HG02938 (cell line): ENCODE data around the gene SPEF1.
"Not testable (repeated sequence)": the region's sequence is repeated elsewhere in the genome, so short reads cannot be mapped to it uniquely, and the experiment has no call there.

Source experiments
- ATAC-seq: cut with Tn5 transposase; IDR thresholded peaks from one replicate; pipeline ENCODE4 v1.9.1; 2021; ENCODE audit warnings: mild to moderate bottlenecking, moderate library complexity; ENCODE audit not compliant: unreplicated experiment

SPEF1 gene

GRCh38 chr20:3789201-3789600 lies 8.0 kb upstream of the SPEF1 start:
- not testable (repeated sequence) for ATAC-seq

- ATAC-seq: no peak
Measured at GRCh38 chr20:3788685-3789155, 7.5 kb upstream of the SPEF1 start.

- ATAC-seq: no peak
Measured at GRCh38 chr20:3787324-3788014, 6.2 kb upstream of the SPEF1 start.

GRCh38 chr20:3786665-3787323 lies 5.5 kb upstream of the SPEF1 start, which contains the start of gene CENPB:
Gene CENPB (minus strand): TSS chr20:3786740. CDS start chr20:3786483, 257 bp downstream.
- peak; percentile 66 for ATAC-seq

GRCh38 chr20:3786126-3786484 lies 4.9 kb upstream of the SPEF1 start:
- ATAC-seq: peak; percentile 32

GRCh38 chr20:3785240-3786125 lies 4.2 kb upstream of the SPEF1 start:
- ATAC-seq: no peak

DNA sequence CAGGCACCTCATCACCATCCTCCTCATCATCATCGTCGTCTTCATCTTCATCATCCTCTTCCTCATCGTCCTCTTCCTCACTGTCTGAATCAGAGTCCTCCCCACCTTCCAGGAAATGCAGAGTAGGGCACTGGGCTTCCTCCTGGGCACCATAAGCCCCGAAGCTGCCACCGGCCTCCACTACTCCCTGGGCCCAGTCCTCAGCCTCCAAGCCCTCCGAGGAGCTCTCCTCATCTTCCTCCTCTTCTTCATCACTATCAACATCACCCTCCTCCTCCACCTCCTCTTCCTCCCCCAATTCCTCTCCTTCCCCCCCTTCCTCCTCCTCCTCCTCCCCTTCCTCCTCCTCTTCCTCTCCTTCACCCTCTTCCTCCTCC lies 3.6 kb upstream of the SPEF1 start:
- ATAC-seq: no peak

DNA sequence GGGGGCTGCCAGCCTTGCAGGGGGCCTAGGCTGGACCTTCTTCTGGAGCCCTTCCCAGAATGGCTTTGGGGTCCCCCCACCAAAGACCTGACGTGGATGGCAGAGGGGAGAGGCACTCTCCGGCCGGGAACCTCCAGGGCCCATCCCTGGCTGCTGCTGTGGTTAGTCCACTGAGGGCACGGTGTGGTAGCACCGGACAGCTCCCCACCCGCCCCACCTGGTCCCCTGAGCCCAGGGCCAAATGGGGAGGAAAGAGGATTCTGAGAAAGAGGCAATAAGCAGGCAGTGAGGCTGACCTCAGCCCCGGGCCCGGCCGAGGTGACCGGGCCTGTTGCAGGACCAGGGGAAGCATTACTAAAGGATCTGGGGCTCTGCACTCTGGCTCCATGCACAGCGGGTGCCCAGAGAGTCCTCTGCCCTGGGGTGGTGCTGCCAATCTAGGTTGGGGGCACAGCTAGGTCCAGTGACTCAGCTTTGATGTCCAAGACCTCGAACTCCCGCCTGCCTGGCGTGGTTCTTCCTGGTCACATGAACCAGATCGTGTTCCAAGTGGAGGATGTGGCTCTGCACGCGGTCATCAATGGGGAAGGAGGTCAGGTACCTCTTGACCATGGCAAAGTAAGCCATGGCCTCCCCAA lies 3.1 kb upstream of the SPEF1 start:
- ATAC-seq: no peak

DNA sequence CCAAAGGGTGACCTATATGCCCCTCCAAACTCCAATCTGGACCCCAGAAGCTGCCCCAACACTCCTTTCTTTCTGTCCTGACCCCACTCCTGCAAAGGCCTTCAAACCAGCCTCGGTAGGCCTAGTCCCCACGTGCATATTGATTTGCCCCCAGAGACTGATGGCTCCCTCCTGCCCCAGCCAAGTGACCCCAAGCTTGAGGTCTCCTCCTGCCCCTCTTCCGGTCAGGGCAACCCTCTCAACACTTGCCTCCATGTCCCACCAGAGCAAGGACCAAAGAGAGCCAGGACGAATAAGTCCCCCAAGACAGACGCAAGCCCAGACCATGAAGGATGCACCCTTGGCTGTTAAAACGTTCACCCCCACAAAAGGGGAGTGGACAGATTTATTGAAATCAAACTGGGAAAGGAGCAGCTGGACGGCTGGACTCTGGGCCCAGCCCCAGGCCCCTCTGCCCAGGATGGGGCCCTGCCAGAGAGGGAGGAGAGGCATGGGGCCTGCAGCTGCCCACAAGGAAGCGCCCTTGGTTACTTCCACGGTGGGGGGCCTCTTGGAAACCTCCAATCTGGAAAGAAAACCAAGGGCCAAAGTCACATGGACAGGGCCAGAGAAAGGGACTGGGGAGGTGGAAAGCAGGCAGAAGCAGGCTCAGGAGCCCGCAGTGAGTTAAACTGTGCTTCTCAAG lies 2.4 kb upstream of the SPEF1 start:
- ATAC-seq: no peak

DNA sequence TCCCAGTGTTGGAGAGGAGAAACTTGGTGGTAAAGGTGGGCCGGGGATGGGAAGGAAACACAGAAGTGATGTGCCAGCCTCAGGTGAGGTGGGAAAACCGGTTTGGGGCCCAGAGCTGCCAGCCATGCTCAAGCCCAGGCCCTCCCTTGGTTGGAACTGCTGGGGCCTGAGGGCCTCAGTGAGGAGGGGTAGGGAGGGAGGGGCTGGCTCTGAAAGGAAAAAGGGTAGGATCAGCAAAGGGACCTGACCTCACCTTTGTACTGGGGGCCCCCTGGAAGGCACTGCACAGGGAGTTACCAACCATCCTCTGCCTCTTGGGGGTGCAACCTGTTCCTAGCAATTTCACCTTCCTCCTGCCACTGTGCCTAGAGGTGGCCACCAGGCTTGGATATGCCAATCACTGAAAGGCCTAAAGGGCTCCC lies 1.8 kb upstream of the SPEF1 start:
- ATAC-seq: no peak

DNA sequence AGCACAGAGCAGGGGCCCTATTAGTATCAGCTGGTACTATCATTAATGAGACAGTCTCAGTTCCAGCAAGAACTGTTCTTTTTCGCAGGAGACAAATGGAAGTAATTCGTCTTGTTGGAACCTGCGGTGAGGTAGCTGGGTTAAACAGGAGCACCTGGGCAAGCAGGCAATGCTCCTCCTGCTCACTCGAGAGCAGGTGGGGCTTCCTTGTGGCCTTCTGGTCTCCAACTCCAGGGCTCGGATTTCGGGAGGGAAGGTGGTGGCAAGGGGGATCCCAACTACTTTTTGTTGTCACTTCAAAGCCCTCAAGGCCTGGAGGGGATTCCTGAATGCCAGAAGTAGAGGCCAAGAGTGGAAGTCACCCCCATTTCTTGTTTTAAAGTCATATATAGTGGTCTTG lies 1.3 kb upstream of the SPEF1 start:
- no peak for ATAC-seq

- no peak for ATAC-seq
Measured at GRCh38 chr20:3778976-3779375, 2.3 kb downstream of the SPEF1 start.

- ATAC-seq: no peak
Measured at GRCh38 chr20:3777716-3778629, 3.3 kb downstream of the SPEF1 start.

DNA sequence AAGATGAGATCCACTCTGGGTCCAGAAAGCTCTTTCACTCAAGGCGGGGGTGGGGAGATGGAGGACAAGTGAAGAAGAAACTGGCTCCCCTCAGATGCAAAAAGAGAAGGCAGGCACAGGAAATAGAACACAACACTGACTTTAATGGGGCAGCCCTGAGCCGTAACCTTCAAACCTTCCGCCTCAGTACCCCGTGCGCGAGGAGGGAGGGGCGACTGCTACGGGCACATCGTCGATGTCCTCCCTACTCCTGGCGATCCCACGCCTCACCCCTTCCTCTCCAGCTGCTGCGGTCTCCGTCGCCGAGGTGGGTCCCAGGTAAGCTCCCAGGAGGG lies 3.9 kb downstream of the SPEF1 start:
- no peak for ATAC-seq

GRCh38 chr20:3775457-3776108 lies 5.7 kb downstream of the SPEF1 start:
- no peak for ATAC-seq

DNA sequence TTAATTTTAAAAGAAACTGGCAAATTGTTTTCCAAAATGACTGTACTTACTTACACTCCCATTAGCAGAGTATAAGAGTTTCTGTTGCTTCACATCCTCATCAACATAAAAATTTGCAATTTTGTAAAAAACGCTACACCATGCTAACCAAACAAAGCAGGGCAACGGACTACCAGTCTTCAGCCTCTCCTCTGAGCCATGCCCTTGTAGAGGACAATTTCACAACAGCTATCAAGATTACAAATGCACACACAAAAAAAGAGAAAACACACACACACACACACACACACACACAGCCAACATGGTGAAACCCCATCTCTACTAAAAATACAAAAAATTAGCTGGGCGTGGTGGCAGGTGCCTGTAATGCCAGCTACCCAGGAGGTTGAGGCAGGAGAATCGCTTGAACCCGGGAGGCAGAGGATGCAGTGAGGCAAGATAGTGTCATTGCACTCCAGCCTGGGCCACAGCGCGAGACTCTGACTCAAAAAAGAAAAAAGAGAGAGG lies 9.6 kb downstream of the SPEF1 start:
- ATAC-seq: no peak

DNA sequence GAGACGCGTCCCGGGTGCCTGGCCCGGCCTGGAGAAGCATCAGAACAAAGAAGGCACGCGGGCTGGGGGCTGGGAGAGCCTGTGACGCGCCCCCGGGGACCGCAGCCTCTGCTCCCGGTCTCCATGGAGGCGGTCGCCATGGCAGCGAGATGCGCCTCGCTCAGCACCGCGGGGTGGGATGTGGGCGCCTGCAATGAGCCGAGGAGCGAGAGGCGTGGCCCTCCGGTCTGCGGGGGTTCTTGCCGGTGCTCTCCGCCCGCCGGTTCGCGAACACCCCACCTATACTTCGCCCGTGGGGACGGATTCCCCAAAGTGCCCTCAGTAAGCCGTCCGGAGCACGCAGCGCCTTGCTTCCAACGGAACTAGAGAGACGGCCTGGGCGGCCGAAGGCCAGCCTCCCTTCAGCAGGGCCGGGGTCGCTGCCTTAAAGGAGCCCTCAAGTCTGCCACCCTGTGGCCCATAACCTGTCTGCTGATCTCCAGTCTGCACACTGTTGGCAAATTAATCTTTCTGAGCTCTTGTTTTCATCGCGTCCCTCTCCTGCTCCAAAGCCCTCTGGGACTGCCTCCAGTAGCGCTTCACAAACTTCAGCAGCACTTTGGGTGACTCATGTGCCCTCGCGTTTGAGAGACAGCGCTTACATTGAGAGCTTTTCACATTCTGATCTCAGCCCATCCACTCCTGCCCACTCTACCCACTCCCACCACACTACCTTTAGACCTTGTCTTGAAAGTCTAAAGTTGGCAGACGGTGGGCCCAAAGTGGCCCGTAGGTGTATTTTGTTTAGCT lies 12.7 kb downstream of the SPEF1 start:
- peak; percentile 34 for ATAC-seq
